WTC11 (cell line): ENCODE results near the gene SELENOH. TPM values are rescaled to one million over a fixed set of nuclear protein-coding genes. Genes with fewer than 3 reads are reported as not detected.

Source experiments
- ATAC-seq: fragments of 200-7000 bp; cut with Tn5 transposase; 2 replicates; pipeline ENCODE4 v1.10.0; 2021; ENCODE audit warnings: mild to moderate bottlenecking, moderate library complexity
- CTCF ChIA-PET: fragments of 300-600 bp; sonication (Branson Sonifier 250); formaldehyde crosslinking; loops from one replicate; lab custom pipeline; 2021; ENCODE audit warnings: antibody characterized with exemption; lab: Charles Lee
- POLR2A ChIA-PET: fragments of 350-600 bp; sonication (Branson Sonifier 250); formaldehyde crosslinking; loops from one replicate; lab custom pipeline; 2021; ENCODE audit warnings: antibody characterized with exemption; lab: Charles Lee
- DNase-seq: peaks from one replicate; pipeline ENCODE4 v3.0.0; 2021; ENCODE audit warnings: low spot score
- H3K27ac Mint-ChIP-seq: 2 replicates; pipeline ENCODE4 v1.8.0; 2021; ENCODE audit warnings: mixed read lengths
- H3K27me3 Mint-ChIP-seq: 2 replicates; pipeline ENCODE4 v1.8.0; 2021; ENCODE audit warnings: low read depth, mild to moderate bottlenecking, moderate library complexity, mixed read lengths
- H3K36me3 Mint-ChIP-seq: 2 replicates; pipeline ENCODE4 v1.8.0; 2021; ENCODE audit warnings: mixed read lengths
- H3K4me1 Mint-ChIP-seq: 2 replicates; pipeline ENCODE4 v1.8.0; 2022; ENCODE audit warnings: mixed read lengths
- H3K4me3 Mint-ChIP-seq: 2 replicates; pipeline ENCODE4 v1.8.0; 2021; ENCODE audit warnings: mild to moderate bottlenecking, moderate library complexity, mixed read lengths
- H3K9me3 Mint-ChIP-seq: 2 replicates; pipeline ENCODE4 v1.8.0; 2021; ENCODE audit warnings: mixed read lengths
- ATF2 ChIP-seq: sonication (generic); formaldehyde crosslinking; IDR thresholded peaks from 2 replicates; pipeline ENCODE4 v1.8.1; 2022; ENCODE audit warnings: low read depth, missing genetic modification reagents, borderline replicate concordance
- ATF6 ChIP-seq: sonication (generic); formaldehyde crosslinking; IDR thresholded peaks from 2 replicates; pipeline ENCODE4 v1.8.1; 2023; ENCODE audit warnings: mild to moderate bottlenecking, missing genetic modification reagents
- ERG ChIP-seq: fragments of 250-450 bp; sonication (Bioruptor Pico); IDR thresholded peaks from 2 replicates; pipeline ENCODE4 v1.8.0; 2021; ENCODE audit warnings: mild to moderate bottlenecking
- ESRRA ChIP-seq: sonication (generic); formaldehyde crosslinking; IDR thresholded peaks from 2 replicates; pipeline ENCODE4 v1.8.1; 2022; ENCODE audit warnings: mild to moderate bottlenecking, missing genetic modification reagents, borderline replicate concordance
- GABPB1 ChIP-seq: sonication (generic); formaldehyde crosslinking; IDR thresholded peaks from 2 replicates; pipeline ENCODE4 v1.8.1; 2023; ENCODE audit warnings: mild to moderate bottlenecking, missing genetic modification reagents
- HMGA2 ChIP-seq: fragments of 250-450 bp; sonication (Bioruptor Pico); IDR thresholded peaks from 2 replicates; pipeline ENCODE4 v1.4.0; 2021; ENCODE audit warnings: mild to moderate bottlenecking, moderate library complexity
- JAZF1 ChIP-seq: fragments of 250-450 bp; sonication (Bioruptor Pico); IDR thresholded peaks from 2 replicates; pipeline ENCODE4 v1.9.0; 2021; ENCODE audit warnings: moderate library complexity, mild to moderate bottlenecking, inconsistent platforms
- JUN ChIP-seq: sonication (generic); formaldehyde crosslinking; IDR thresholded peaks from 2 replicates; pipeline ENCODE4 v1.8.0; 2023; ENCODE audit warnings: mild to moderate bottlenecking, missing genetic modification reagents
- MXD4 ChIP-seq: fragments of 250-450 bp; sonication (Bioruptor Pico); IDR thresholded peaks from 2 replicates; pipeline ENCODE4 v1.8.0; 2021; ENCODE audit warnings: mild to moderate bottlenecking, moderate library complexity, borderline replicate concordance
- NR1H2 ChIP-seq: sonication (generic); formaldehyde crosslinking; IDR thresholded peaks from 2 replicates; pipeline ENCODE4 v1.9.0; 2021; ENCODE audit warnings: mild to moderate bottlenecking, moderate library complexity, missing genetic modification reagents
- NR3C1 ChIP-seq: sonication (generic); formaldehyde crosslinking; conservative IDR thresholded peaks from 2 replicates; pipeline ENCODE4 v1.8.1; 2023; ENCODE audit warnings: low read depth, mild to moderate bottlenecking, missing genetic modification reagents
- TEAD4 ChIP-seq: sonication (generic); formaldehyde crosslinking; IDR thresholded peaks from 2 replicates; pipeline ENCODE4 v1.8.0; 2022; ENCODE audit warnings: mild to moderate bottlenecking, missing genetic modification reagents
- ZBTB21 ChIP-seq: sonication (generic); formaldehyde crosslinking; IDR thresholded peaks from 2 replicates; pipeline ENCODE4 v1.8.1; 2023; ENCODE audit warnings: mild to moderate bottlenecking, missing genetic modification reagents, borderline replicate concordance
- ZBTB43 ChIP-seq: sonication (generic); formaldehyde crosslinking; IDR thresholded peaks from 2 replicates; pipeline ENCODE4 v1.8.1; 2023; ENCODE audit warnings: mild to moderate bottlenecking, missing genetic modification reagents
- ZNF232 ChIP-seq: sonication (generic); formaldehyde crosslinking; IDR thresholded peaks from 2 replicates; pipeline ENCODE4 v1.8.0; 2022; ENCODE audit warnings: mild to moderate bottlenecking, missing genetic modification reagents
- ZNF263 ChIP-seq: sonication (generic); formaldehyde crosslinking; IDR thresholded peaks from 2 replicates; pipeline ENCODE4 v1.8.1; 2022; ENCODE audit warnings: low read depth, mild to moderate bottlenecking, moderate library complexity, missing genetic modification reagents
- ZNF425 ChIP-seq: fragments of 250-450 bp; sonication (Bioruptor Pico); conservative IDR thresholded peaks from 2 replicates; pipeline ENCODE4 v1.9.0; 2021; ENCODE audit warnings: mild to moderate bottlenecking
- ZNF512 ChIP-seq: sonication (generic); formaldehyde crosslinking; IDR thresholded peaks from 2 replicates; pipeline ENCODE4 v1.8.1; 2022; ENCODE audit warnings: missing genetic modification reagents, borderline replicate concordance
- ZSCAN18 ChIP-seq: fragments of 250-450 bp; sonication (Bioruptor Pico); IDR thresholded peaks from 2 replicates; pipeline ENCODE4 v2.1.2; 2022; ENCODE audit warnings: mild to moderate bottlenecking, moderate library complexity
- total RNA-seq: library from RNA; stranded (reverse); gene quantifications from 3 replicates; pipeline ENCODE4 v1.2.3, GENCODE V29; 2021

Gene SELENOH
- total RNA-seq, 1 experiment from 2014 or later: 251 TPM

- DNase-seq: no peak
- Mint-ChIP-seq H3K27ac (no peak overlapping the region), H3K4me1 (peaks cover 56% of the 10 kb centered on the region), H3K36me3 (peaks cover 19% of the 10 kb centered on the region)
- ATAC-seq: no peak
- ChIA-PET CTCF (interaction anchor here (1.5 to 1.9 kb wide), 2 partner anchors 19 to 30 kb away, joined by 3 to 14 read pairs; no protein-coding TSS in a partner anchor), POLR2A (no interaction called here)
- TF ChIP-seq GABPB1: no peak
- no peak for TF ChIP-seq HMGA2
- TF ChIP-seq NR3C1 (CRISPR knock-in tag): no peak
- TF ChIP-seq ZNF425 (CRISPR knock-in tag): no peak
- no peak for TF ChIP-seq ZNF512 (CRISPR knock-in tag)
- no peak for TF ChIP-seq ERG (CRISPR knock-in tag)
- TF ChIP-seq ZNF263 (CRISPR knock-in tag): no peak
- TF ChIP-seq ESRRA (CRISPR knock-in tag): no peak
- TF ChIP-seq ZBTB43 (CRISPR knock-in tag): no peak
- no peak for TF ChIP-seq MXD4 (CRISPR knock-in tag)
- TF ChIP-seq JAZF1 (CRISPR knock-in tag): no peak
- no peak for TF ChIP-seq ZSCAN18 (CRISPR knock-in tag)
- no peak for TF ChIP-seq ZNF232 (CRISPR knock-in tag)
- TF ChIP-seq, all 79 proteins: peak for 0
- no peak overlapping the region for H3K4me3 Mint-ChIP-seq
- no peaks in the 10 kb centered on the region for H3K27me3 Mint-ChIP-seq
- H3K9me3 Mint-ChIP-seq: peaks cover 5% of the 10 kb centered on the region
Observed at GRCh38 chr11:57770793-57771192, 29.5 kb downstream of the SELENOH start.

GRCh38 chr11:57771365-57771764, 30.1 kb downstream of the SELENOH start:
- peaks cover 4% of the 10 kb centered on the region for H3K9me3 Mint-ChIP-seq
- peaks cover 58% of the 10 kb centered on the region for H3K4me1 Mint-ChIP-seq
- CTCF ChIA-PET: interaction anchor here (1.5 to 1.9 kb wide), 3 partner anchors 10 to 29 kb away, joined by 3 to 14 read pairs (median 5); partner anchors contain the start of gene CTNND1
- peak overlapping the region; percentile 6; the same call in 1 of the 2 replicates for H3K27ac Mint-ChIP-seq
- H3K36me3 Mint-ChIP-seq: peaks cover 16% of the 10 kb centered on the region
- ATAC-seq (no peak), DNase-seq (no peak)
- TF ChIP-seq ZBTB21 (CRISPR knock-in tag) (no peak), ZNF512 (CRISPR knock-in tag) (no peak), JUN (CRISPR knock-in tag) (no peak), NR1H2 (CRISPR knock-in tag) (no peak), ATF6 (CRISPR knock-in tag) (no peak), TEAD4 (CRISPR knock-in tag) (no peak), ATF2 (no peak), NR3C1 (CRISPR knock-in tag) (no peak)
- no peaks in the 10 kb centered on the region for H3K27me3 Mint-ChIP-seq
- POLR2A ChIA-PET: interaction anchor here (0.7 to 1.3 kb wide), 2 partner anchors 10 kb away, joined by 3 to 4 read pairs; partner anchors contain the start of gene CTNND1
- no peak overlapping the region for H3K4me3 Mint-ChIP-seq
